Stimulated activated memory B cell treated with anti-CD40 and anti-IgM and Interleukin-4, amounts not matched to agents 10 μg/mL and 1 μg/mL and 100 μg/mL, for 72 hours (primary cell): ENCODE measurements around the gene DIRAS3.
"Not testable (repeated sequence)": the region's sequence is repeated elsewhere in the genome, so short reads cannot be mapped to it uniquely, and the experiment has no call there.

Source experiments
- ATAC-seq: fragments of 150-1000 bp; cut with Tn5 transposase; 2 replicates; pipeline ENCODE4 v1.10.0; 2021
- H3K27ac Mint-ChIP-seq: one replicate; pipeline ENCODE4 v1.8.0; 2022; ENCODE audit warnings: mild to moderate bottlenecking, mixed read lengths
- H3K27me3 Mint-ChIP-seq: one replicate; pipeline ENCODE4 v1.8.0; 2022; ENCODE audit warnings: mixed read lengths
- H3K36me3 Mint-ChIP-seq: one replicate; pipeline ENCODE4 v1.8.0; 2022; ENCODE audit warnings: mixed read lengths
- H3K4me1 Mint-ChIP-seq: one replicate; pipeline ENCODE4 v1.8.0; 2022; ENCODE audit warnings: mixed read lengths
- H3K4me3 Mint-ChIP-seq: one replicate; pipeline ENCODE4 v1.8.0; 2022; ENCODE audit warnings: mild to moderate bottlenecking, moderate library complexity, mixed read lengths
- H3K9me3 Mint-ChIP-seq: one replicate; pipeline ENCODE4 v1.8.0; 2022; ENCODE audit warnings: mixed read lengths

Gene DIRAS3

GRCh38 chr1:68049941-68050878 lies at the start of gene DIRAS3:
Gene DIRAS3 (minus strand): TSS chr1:68050627. CDS start chr1:68047297, 3,330 bp downstream.
- Mint-ChIP-seq H3K36me3 (no peaks in the 10 kb centered on the region), H3K27ac (no peak within 1 kb of the TSS), H3K4me1 (no peaks in the 10 kb centered on the region), H3K27me3 (no peaks in the 10 kb centered on the region), H3K9me3 (no peaks in the 10 kb centered on the region), H3K4me3 (no peak within 1 kb of the TSS)
- no peak for ATAC-seq

- Mint-ChIP-seq H3K36me3 (no peaks in the 10 kb centered on the region), H3K9me3 (no peaks in the 10 kb centered on the region), H3K4me1 (no peaks in the 10 kb centered on the region), H3K4me3 (no peak overlapping the region), H3K27me3 (peaks cover 10% of the 10 kb centered on the region), H3K27ac (no peak overlapping the region)
- ATAC-seq = no peak
These were observed 43.3 kb upstream of the DIRAS3 start for GRCh38 chr1:68093737-68094136.

- Mint-ChIP-seq H3K4me1 (no peaks in the 10 kb centered on the region), H3K9me3 (no peaks in the 10 kb centered on the region), H3K27ac (no peak overlapping the region), H3K4me3 (no peak overlapping the region), H3K27me3 (no peaks in the 10 kb centered on the region), H3K36me3 (no peaks in the 10 kb centered on the region)
- no peak for ATAC-seq
These were observed 36.8 kb upstream of the DIRAS3 start for GRCh38 chr1:68087184-68087583.

- Mint-ChIP-seq H3K4me1 (no peaks in the 10 kb centered on the region), H3K9me3 (no peaks in the 10 kb centered on the region), H3K27ac (no peak overlapping the region), H3K27me3 (no peaks in the 10 kb centered on the region), H3K36me3 (no peaks in the 10 kb centered on the region), H3K4me3 (no peak overlapping the region)
- ATAC-seq = no peak
These were observed 35.3 kb upstream of the DIRAS3 start for GRCh38 chr1:68085752-68086151.

- no peaks in the 10 kb centered on the region for H3K36me3 Mint-ChIP-seq
- no peak overlapping the region for H3K4me3 Mint-ChIP-seq
- no peak for ATAC-seq
- peaks cover 11% of the 10 kb centered on the region for H3K27me3 Mint-ChIP-seq
- no peak overlapping the region for H3K27ac Mint-ChIP-seq
- H3K4me1 Mint-ChIP-seq = no peaks in the 10 kb centered on the region
- H3K9me3 Mint-ChIP-seq = no peaks in the 10 kb centered on the region
These were observed 33.3 kb upstream of the DIRAS3 start for GRCh38 chr1:68083686-68084085.

- Mint-ChIP-seq H3K9me3 (no peaks in the 10 kb centered on the region), H3K27me3 (peaks cover 13% of the 10 kb centered on the region), H3K4me3 (no peak overlapping the region), H3K4me1 (no peaks in the 10 kb centered on the region), H3K27ac (no peak overlapping the region), H3K36me3 (no peaks in the 10 kb centered on the region)
- ATAC-seq = no peak
These were observed 31.4 kb upstream of the DIRAS3 start for GRCh38 chr1:68081775-68082283.

- Mint-ChIP-seq H3K4me1 (no peaks in the 10 kb centered on the region), H3K9me3 (peaks cover 9% of the 10 kb centered on the region), H3K27ac (no peak overlapping the region), H3K36me3 (no peaks in the 10 kb centered on the region), H3K4me3 (no peak overlapping the region), H3K27me3 (peaks cover 13% of the 10 kb centered on the region)
- no peak for ATAC-seq
These were observed 28.2 kb upstream of the DIRAS3 start for GRCh38 chr1:68078647-68079046.

- H3K4me1 Mint-ChIP-seq = no peaks in the 10 kb centered on the region
- no peak overlapping the region for H3K27ac Mint-ChIP-seq
- H3K36me3 Mint-ChIP-seq = no peaks in the 10 kb centered on the region
- H3K9me3 Mint-ChIP-seq = peaks cover 9% of the 10 kb centered on the region
- H3K27me3 Mint-ChIP-seq = peaks cover 10% of the 10 kb centered on the region
- no peak overlapping the region for H3K4me3 Mint-ChIP-seq
- ATAC-seq = no peak
These were observed 24.0 kb upstream of the DIRAS3 start for GRCh38 chr1:68074472-68074871.

GRCh38 chr1:68065766-68066165 lies 15.3 kb upstream of the DIRAS3 start:
- H3K4me1 Mint-ChIP-seq = no peaks in the 10 kb centered on the region
- no peak overlapping the region for H3K4me3 Mint-ChIP-seq
- ATAC-seq = no peak
- H3K27me3 Mint-ChIP-seq = no peaks in the 10 kb centered on the region
- H3K27ac Mint-ChIP-seq = no peak overlapping the region
- peaks cover 6% of the 10 kb centered on the region for H3K9me3 Mint-ChIP-seq
- no peaks in the 10 kb centered on the region for H3K36me3 Mint-ChIP-seq

GRCh38 chr1:68058053-68058452 lies 7.6 kb upstream of the DIRAS3 start:
- H3K27me3 Mint-ChIP-seq, H3K4me1 Mint-ChIP-seq, ATAC-seq: not testable (repeated sequence)

GRCh38 chr1:68057564-68057963 lies 7.1 kb upstream of the DIRAS3 start:
- Mint-ChIP-seq H3K27me3 (peaks cover 8% of the 10 kb centered on the region), H3K4me1 (no peaks in the 10 kb centered on the region), H3K27ac (no peak overlapping the region), H3K36me3 (no peaks in the 10 kb centered on the region), H3K9me3 (peaks cover 3% of the 10 kb centered on the region), H3K4me3 (no peak overlapping the region)
- ATAC-seq = no peak

More at GRCh38 chr1:68058053-68058452, 7.6 kb upstream of the DIRAS3 start:
- not testable (repeated sequence) for H3K27ac Mint-ChIP-seq, H3K4me3 Mint-ChIP-seq, H3K36me3 Mint-ChIP-seq, H3K9me3 Mint-ChIP-seq

- no peaks in the 10 kb centered on the region for H3K36me3 Mint-ChIP-seq
- peaks cover 2% of the 10 kb centered on the region for H3K9me3 Mint-ChIP-seq
- H3K27ac Mint-ChIP-seq = no peak overlapping the region
- peaks cover 8% of the 10 kb centered on the region for H3K27me3 Mint-ChIP-seq
- H3K4me1 Mint-ChIP-seq = no peaks in the 10 kb centered on the region
- H3K4me3 Mint-ChIP-seq = no peak overlapping the region
- no peak for ATAC-seq
These were observed 6.6 kb upstream of the DIRAS3 start for GRCh38 chr1:68057050-68057449.

- no peak for ATAC-seq
- H3K4me3 Mint-ChIP-seq = no peak overlapping the region
- no peaks in the 10 kb centered on the region for H3K4me1 Mint-ChIP-seq
- H3K27me3 Mint-ChIP-seq = no peaks in the 10 kb centered on the region
- H3K9me3 Mint-ChIP-seq = no peaks in the 10 kb centered on the region
- H3K36me3 Mint-ChIP-seq = no peaks in the 10 kb centered on the region
- H3K27ac Mint-ChIP-seq = no peak overlapping the region
These were observed 1.0 kb upstream of the DIRAS3 start for GRCh38 chr1:68051475-68051874.

- H3K4me1 Mint-ChIP-seq = no peaks in the 10 kb centered on the region
- no peak overlapping the region for H3K27ac Mint-ChIP-seq
- H3K4me3 Mint-ChIP-seq = no peak overlapping the region
- no peaks in the 10 kb centered on the region for H3K36me3 Mint-ChIP-seq
- no peaks in the 10 kb centered on the region for H3K9me3 Mint-ChIP-seq
- peak; percentile 29 for ATAC-seq
- no peaks in the 10 kb centered on the region for H3K27me3 Mint-ChIP-seq
These were observed 2.8 kb downstream of the DIRAS3 start for GRCh38 chr1:68047659-68048026.

- H3K9me3 Mint-ChIP-seq = peaks cover under 1% of the 10 kb centered on the region
These were observed 3.4 kb downstream of the DIRAS3 start for GRCh38 chr1:68046885-68047658.

More at GRCh38 chr1:68046885-68047658, 3.4 kb downstream of the DIRAS3 start:
- no peaks in the 10 kb centered on the region for H3K4me1 Mint-ChIP-seq
- no peak overlapping the region for H3K4me3 Mint-ChIP-seq
- no peaks in the 10 kb centered on the region for H3K27me3 Mint-ChIP-seq
- H3K27ac Mint-ChIP-seq = no peak overlapping the region
- no peaks in the 10 kb centered on the region for H3K36me3 Mint-ChIP-seq
- peak; percentile 11 for ATAC-seq
